ENCODE data around the gene LDHAL6B.

LDHAL6B gene

DNA sequence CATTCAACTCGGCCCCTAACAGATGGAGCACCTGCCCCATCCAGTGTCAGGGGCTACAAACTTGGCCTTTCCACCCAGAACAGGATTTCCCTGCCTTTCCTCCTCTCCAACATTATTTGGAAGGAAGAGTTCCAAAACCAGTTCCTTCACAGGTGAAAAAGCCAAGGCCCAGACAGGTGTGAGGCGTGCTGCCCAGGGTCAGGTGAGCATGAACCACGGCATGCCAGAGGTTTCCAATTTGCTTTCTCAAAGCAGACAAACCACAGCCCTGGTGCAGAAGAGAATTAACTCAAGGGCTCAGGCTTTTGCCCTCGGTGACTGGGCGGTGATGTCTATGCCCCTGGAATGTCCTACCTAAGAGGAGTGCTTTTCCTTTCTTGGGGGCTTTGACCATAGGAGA lies 43.2 kb downstream of the LDHAL6B start:
- Histone ChIP-seq H3K27ac (no peak overlapping the region), H3K36me3 (replicated peaks) (peaks cover 18% of the 10 kb centered on the region), H3K4me3 (ENCODE audit: low read depth, low read length) (no peak overlapping the region), H3K27me3 (replicated peaks) (no peaks in the 10 kb centered on the region)
- DNase-seq, result no peak
- TF ChIP-seq, protein P1, sequence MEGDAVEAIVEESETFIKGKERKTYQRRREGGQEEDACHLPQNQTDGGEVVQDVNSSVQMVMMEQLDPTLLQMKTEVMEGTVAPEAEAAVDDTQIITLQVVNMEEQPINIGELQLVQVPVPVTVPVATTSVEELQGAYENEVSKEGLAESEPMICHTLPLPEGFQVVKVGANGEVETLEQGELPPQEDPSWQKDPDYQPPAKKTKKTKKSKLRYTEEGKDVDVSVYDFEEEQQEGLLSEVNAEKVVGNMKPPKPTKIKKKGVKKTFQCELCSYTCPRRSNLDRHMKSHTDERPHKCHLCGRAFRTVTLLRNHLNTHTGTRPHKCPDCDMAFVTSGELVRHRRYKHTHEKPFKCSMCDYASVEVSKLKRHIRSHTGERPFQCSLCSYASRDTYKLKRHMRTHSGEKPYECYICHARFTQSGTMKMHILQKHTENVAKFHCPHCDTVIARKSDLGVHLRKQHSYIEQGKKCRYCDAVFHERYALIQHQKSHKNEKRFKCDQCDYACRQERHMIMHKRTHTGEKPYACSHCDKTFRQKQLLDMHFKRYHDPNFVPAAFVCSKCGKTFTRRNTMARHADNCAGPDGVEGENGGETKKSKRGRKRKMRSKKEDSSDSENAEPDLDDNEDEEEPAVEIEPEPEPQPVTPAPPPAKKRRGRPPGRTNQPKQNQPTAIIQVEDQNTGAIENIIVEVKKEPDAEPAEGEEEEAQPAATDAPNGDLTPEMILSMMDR (IDR thresholded peaks at IDR 0.05; ENCODE audit: low read depth, low read length, missing control alignments), result no peak
- in situ Hi-C loops (cut with HindIII; ENCODE audit: low pct_ligation_motif_present, low sequenced_read_pairs), result no loop called here

GRCh38 chr15:59250249-59250648 lies 43.6 kb downstream of the LDHAL6B start:
- TF ChIP-seq, protein P1 (IDR thresholded peaks at IDR 0.05; ENCODE audit: low read depth, low read length, missing control alignments), result no peak
- no peak overlapping the region for H3K4me3 ChIP-seq (ENCODE audit: low read depth, low read length)
- H3K36me3 ChIP-seq (replicated peaks), result peaks cover 21% of the 10 kb centered on the region
- H3K27me3 ChIP-seq (replicated peaks), result no peaks in the 10 kb centered on the region
- in situ Hi-C loops (cut with HindIII; ENCODE audit: low pct_ligation_motif_present, low sequenced_read_pairs), result no loop called here
- H3K27ac ChIP-seq, result no peak overlapping the region
- no peak for DNase-seq

GRCh38 chr15:59251001-59251845 lies 44.6 kb downstream of the LDHAL6B start:
- TF ChIP-seq, protein P1 (IDR thresholded peaks at IDR 0.05; ENCODE audit: low read depth, low read length, missing control alignments), result no peak
- in situ Hi-C loops (cut with HindIII; ENCODE audit: low pct_ligation_motif_present, low sequenced_read_pairs), result no loop called here
- DNase-seq, result no peak
- Histone ChIP-seq H3K36me3 (replicated peaks) (peaks cover 23% of the 10 kb centered on the region), H3K27ac (no peak overlapping the region), H3K27me3 (replicated peaks) (no peaks in the 10 kb centered on the region), H3K4me3 (ENCODE audit: low read depth, low read length) (no peak overlapping the region)

- TF ChIP-seq, protein P1 (IDR thresholded peaks at IDR 0.05; ENCODE audit: low read depth, low read length, missing control alignments), result no peak
- Histone ChIP-seq H3K27ac (no peak overlapping the region), H3K36me3 (replicated peaks) (peaks cover 20% of the 10 kb centered on the region), H3K4me3 (ENCODE audit: low read depth, low read length) (no peak overlapping the region), H3K27me3 (replicated peaks) (no peaks in the 10 kb centered on the region)
- in situ Hi-C loops (cut with HindIII; ENCODE audit: low pct_ligation_motif_present, low sequenced_read_pairs), result no loop called here
- DNase-seq, result no peak
Observed at GRCh38 chr15:59252137-59252536, 45.5 kb downstream of the LDHAL6B start.

DNA sequence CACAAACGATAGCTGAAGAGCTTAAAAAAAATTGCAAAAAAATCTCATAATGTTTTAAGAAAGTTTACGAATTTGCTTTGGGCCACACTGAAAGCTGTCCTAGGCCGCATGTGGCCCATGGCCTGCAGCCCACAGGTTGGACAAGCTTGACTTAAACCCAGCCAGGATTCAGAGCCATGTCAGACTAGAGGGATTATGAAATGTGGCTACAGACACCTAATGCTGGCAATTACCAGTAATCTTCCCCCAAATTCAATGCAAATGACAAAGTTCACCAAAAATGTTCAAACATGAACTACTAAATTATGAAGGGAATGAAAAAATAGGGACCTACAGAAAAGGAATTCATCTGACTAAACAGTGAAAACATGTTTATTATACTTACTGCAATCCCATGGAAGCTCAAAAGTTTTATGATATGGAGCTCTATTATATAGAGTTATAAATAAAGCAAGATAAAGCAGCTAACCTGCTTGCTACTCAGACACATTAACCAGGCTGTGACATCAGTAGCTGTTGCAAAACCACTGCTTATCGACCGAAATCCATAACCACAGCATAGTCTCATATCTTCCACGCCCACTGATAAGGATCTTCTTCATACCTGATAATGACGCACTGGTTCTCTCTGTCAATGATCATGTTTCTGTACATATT lies 49.2 kb downstream of the LDHAL6B start:
- Histone ChIP-seq H3K4me3 (ENCODE audit: low read depth, low read length) (no peak overlapping the region), H3K27ac (no peak overlapping the region), H3K36me3 (replicated peaks) (peaks cover 25% of the 10 kb centered on the region), H3K27me3 (replicated peaks) (no peaks in the 10 kb centered on the region)
- in situ Hi-C loops (cut with HindIII; ENCODE audit: low pct_ligation_motif_present, low sequenced_read_pairs), result no loop called here
- TF ChIP-seq, protein P1 (IDR thresholded peaks at IDR 0.05; ENCODE audit: low read depth, low read length, missing control alignments), result no peak
- peak; percentile 22 for DNase-seq
